Endothelial cell of hepatic sinusoid (primary cell): ENCODE results near the gene SLC35E1.

Experiments
- in situ Hi-C: cut with HindIII; loops from 2 replicates; pipeline ENCODE4 v1.10.0; 2017; ENCODE audit warnings: low sequenced_read_pairs

The SLC35E1 gene

DNA sequence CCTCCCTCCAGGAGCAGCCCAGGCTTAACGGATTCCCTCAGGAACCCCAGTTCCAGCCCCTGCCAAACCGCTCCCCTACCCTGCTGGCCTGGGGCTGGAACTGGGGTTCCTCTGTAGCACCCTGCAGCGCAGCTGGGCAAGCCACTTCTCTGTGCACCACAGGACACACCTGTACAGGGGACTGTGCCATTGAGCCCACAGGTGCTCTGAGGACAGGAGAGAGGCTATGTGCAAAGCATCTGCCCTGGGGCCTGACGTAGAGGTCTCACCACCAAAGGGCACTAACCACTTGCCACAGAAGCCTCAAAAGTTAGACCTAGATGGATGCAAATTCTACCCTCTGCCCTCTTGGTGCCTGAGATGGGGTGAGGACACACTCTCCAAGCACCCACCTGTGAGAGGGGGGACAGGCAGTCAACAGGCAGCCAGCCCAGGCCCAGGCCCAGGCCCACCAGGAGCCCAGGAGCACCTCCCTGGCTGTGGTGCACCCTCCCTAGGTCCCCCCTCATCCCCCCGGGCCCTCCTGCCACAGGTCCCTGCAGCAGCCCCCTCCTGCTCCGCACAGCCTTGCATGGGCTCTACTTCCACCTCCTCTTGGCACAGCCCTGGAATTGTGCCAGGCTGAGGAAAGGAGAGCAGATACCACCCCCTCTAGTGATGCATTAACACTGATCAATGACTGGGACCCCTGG is 27.6 kb upstream of the SLC35E1 start:
- in situ Hi-C loops, result no loop called here

DNA sequence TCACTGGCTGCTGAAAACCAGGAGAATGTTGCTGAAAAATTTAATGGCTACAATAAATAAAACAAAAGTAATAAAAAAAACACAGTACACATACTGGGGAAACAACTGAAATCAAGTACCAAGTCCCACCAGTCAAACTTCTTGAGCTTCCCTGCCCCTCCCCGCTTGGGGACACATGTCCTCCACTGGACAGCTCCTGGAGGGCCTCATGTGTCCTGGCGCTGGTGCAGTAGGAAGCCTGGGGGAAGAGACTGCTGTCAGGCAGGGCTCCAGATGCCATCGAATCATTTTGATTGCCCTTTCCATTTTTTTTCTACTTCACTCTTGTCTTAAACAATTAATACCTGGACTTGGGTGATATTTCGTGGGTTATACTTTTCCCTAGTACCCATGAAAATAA is 26.6 kb upstream of the SLC35E1 start:
- in situ Hi-C loops, result no loop called here

DNA sequence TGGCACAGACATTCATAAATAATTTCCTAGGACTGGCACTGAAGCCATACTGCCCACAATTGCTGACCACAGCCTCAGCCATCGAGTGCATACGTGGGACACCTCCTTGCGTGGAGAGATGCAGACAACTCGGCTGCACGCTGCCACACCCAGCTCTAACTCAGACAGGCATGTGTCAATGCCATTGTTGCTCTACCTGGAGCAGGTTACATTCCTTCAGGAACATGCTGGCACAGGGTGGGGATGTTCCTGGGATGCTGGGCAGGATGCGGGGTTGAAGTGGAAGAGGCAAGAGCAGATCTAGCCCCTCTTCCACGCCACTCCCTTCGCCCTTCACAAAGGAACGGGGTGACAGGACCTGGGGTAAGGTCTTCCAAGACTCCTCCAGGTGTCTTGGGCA is 24.2 kb upstream of the SLC35E1 start:
- in situ Hi-C loops, result no loop called here

DNA sequence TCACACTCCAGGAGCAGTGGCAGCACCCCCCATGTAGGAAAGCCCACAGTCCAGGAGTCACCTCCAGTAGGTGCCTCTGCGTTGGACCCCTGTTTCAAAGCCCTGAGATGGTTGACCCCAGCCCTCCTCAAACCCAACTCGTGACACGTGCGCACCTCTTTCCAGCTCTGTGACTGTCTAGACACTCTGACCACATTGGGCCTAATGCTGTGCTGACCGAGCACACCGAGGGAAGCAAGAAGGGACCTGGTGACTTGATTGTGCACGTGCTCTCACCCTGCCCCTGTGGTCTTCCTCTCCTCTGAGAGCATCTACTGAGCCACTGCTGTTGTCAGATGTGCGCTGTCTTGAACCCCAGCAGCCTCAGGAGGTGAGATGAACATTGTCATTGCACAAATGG is 22.9 kb upstream of the SLC35E1 start:
- in situ Hi-C loops, result no loop called here

DNA sequence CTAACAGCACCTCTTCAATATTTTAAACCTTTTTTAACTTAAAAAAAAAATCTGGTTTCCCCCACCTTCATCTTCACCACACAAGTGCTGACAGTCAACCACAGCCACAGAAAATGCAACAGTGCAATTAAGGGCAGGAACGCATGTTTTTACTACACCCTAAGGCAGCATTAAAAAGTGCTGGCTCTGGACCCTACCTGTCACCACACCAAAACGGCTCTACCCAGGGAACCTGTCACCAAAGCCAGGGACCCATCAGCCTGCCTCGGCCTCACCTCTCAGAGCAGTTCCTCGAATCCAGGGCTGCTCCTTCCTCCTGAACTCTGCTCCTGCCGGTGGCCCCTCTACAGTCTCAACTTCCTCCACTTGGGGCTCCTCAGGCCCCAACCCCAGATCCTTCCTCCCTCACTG is 22.5 kb upstream of the SLC35E1 start:
- in situ Hi-C loops, result loop anchor here (5.0 kb wide), 1 partner anchor 92 kb away; no protein-coding TSS in a partner anchor

DNA sequence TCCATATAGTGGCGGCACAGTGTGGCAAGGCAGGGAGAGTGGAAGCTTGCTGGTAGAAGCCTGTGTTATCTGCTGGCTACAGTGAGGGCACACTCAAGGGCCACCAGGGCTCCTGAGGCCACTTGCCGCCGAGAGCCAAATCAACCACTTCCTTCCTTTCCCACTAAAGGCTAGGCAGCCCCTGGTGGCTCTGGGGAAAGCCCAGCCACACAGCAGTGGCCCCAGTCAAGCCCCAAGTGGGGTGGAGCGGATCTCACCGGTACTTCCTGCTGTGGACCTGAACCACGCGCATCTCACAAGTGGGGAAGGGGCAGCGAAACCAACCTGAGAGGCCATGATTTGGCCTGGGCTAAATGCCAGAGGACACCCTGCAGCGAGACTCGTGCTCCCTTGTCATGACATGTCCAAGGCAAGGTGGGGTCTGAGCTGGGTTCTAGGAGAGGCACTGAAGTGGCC is 21.9 kb upstream of the SLC35E1 start:
- in situ Hi-C loops, result loop anchor here (5.0 kb wide), 1 partner anchor 92 kb away; no protein-coding TSS in a partner anchor

DNA sequence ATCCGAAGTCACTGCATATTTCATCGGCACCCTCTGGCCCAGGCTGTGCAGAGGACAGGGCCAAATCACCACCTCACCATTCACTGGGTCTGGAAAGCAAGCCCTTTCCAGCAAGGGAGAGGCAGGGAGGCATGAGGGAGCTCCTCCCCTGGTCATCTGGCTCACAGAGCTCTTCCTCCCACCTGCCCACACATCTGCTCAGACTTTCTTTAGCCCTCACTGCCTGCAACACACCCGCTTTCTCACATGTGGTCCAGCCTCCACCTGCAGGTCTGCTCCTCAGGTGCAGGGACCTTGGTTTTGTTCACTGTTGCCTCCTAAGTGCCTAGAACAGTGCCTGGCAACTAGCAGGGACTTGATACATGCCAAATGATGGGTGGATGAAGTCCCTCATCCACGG is 21.0 kb upstream of the SLC35E1 start:
- in situ Hi-C loops, result loop anchor here (5.0 kb wide), 1 partner anchor 91 kb away; no protein-coding TSS in a partner anchor

DNA sequence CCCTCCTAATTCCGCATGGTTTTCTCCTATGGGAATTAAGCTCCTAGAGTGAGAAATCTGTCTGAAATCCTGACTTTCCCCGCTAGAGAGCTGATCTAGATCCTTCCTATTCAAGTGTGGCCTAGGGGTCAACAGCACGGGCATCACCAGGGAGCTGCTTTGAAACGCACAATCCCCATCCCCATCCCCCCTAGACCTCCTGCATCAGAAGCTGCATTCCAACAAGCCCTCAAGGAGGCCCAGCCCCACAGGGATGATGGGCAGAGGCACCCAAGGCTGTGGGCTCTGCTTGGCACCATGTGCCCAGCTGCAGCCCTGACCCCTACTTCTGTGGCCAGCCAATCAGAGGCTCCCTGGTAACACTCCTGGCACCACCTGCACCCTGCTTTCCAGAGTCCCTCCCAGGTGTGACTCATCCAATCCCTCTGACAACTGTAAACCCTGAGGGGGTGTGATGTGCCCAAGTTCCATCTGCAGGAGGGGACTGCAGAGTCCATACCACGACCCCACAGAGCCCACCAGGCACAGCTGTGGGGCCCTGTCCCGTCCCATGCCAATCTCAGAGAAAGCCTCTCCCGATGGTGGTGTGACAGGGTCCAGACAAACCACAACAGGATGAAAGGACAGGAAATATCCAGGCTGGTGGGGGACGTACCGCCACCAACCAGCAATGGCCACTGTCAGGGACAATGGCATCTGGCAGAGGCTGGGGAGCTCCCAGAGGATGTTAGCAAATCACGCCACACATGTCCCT is 19.8 kb upstream of the SLC35E1 start:
- in situ Hi-C loops, result loop anchor here (5.0 kb wide), 1 partner anchor 90 kb away; no protein-coding TSS in a partner anchor

DNA sequence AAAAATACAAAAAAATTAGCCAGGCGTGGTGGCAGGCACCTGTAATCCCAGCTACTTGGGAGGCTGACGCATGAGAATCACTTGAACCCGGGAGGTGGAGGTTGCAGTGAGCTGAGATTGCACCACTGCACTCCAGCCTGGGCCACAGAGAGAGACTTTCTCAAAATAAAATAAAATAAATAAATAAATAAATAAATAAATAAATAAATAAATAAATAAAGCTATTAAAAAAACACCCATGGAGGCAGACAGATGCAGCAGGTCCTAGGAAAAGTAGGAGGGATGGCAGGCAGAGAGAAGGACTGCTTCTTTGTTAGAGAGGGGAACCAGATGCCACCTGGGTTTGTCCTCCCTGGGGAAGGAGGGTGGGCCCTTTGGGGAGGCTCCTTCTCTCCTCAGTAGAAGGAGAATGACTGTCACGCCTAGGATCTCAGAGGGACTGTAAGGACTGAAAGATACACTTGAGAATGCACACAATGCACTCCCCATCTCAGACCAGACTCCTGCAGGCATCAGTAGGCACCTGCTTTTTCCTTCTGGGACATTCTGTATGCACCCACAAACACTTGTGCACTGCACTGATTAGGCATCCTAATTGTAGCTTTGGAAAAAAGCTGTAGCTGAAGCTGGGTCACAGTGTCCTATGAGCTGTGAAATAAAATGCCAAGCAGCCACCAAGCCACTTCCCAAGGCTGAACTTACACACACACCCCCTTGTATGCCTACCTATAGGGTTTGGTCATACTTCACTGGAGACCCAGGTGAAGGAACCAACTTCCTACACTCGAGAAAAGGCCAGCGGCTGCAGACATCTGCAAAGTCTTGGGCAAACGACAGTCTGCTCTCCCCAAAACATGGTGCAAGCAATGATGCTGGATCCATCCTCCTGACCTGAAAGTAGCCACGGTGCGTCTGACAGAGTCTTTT is 18.9 kb upstream of the SLC35E1 start:
- in situ Hi-C loops, result loop anchor here (5.0 kb wide), 1 partner anchor 89 kb away; no protein-coding TSS in a partner anchor

DNA sequence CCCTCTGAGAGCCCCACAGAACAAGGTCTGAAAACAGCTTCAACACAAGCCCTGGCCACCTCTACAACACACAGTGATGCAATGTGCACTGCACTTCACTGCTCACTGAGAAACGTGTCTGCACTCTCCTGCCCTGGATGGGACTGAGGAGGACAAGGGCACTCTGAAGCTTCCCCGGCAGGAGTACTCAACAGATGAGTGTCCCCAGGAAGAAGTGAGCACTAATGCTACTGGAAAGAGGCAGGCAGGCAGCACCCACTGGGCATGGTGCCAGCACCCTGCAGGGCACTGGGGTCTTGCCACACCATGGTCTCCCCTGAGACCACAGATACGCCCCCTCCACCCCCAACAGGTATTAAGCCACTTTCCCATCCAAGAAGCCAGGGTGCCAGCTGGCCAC is 17.7 kb upstream of the SLC35E1 start:
- in situ Hi-C loops, result loop anchor here (5.0 kb wide), 1 partner anchor 88 kb away; no protein-coding TSS in a partner anchor

DNA sequence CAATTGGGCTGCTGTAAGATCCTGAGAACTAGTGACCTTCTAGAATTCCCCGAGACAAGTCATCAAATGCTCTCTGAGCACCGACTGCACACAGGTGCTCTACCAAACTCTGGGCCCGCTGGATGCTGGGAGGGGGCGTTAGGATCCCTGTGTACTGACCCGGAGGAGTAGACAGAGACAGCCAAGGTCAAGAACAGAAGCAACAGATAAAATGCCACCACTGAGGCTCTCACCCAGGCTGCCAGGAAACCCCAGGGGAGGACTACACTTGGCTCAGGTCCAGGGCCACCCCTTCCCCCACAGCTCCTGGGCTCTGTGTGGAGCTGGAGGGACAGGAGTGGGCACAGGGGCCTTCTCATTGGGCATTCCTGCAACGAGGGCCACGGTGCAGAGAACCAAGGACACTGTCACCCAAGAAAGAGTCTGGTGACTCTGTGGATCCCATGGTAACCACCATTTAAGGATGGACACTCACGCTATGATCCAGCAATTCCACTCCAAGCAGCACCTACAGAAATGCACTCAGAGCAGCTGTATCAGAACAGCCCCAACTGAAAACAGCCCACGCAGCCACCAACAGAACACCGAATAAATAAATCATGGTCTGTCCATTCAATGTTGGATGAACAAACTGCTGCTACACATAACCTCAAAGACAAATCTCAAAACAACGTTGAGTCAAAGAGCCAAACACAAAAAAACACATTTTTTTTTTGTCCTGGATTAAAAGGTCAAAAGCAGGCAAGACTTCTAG is 16.8 kb upstream of the SLC35E1 start:
- in situ Hi-C loops, result no loop called here

DNA sequence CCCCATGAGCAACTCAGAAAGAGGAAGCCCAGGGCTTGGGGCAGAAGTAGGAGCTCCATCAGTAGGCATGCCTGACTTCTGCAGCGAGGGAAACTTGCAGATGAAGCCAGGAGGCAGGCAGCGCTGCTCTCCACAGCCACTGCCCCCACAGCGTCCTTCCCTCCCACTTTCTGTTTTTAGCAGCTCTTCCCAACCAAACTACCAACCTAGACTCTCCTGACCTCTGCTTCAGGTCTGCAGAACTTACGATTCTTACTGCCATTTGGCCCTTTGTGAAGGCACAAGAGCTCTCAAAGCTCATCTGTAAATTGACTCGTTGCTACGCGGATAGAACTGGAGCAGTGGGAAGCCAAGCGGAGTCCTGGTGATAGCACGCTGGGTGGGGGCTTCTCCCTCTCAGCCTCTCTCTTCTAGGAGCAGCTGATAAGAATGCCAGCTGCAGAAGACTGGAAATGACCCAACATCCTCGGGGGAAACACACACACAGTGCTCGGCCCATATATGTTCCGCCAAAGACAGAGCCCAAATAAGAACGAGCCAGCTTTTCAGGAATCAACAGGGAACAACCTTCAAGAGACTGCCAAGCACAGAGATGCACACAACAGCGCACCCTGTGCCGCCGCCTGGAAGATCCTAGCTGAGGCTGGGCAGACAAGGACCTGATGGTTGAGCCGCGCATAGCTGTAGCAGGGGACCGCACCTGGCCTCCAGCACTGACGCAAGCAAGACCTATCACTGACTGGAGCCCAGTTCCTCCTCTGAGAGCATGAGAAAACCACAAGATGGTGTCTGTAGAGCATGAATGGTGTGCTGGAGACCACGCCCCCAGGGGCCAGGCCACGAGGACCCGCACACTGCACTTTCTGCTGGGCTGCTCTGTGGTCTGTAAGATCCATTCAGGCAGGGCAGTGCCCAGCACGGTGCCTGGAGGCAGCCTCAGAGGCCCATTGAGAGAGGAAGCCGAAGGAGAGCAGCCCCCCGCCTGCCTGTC is 15.9 kb upstream of the SLC35E1 start:
- in situ Hi-C loops, result no loop called here

DNA sequence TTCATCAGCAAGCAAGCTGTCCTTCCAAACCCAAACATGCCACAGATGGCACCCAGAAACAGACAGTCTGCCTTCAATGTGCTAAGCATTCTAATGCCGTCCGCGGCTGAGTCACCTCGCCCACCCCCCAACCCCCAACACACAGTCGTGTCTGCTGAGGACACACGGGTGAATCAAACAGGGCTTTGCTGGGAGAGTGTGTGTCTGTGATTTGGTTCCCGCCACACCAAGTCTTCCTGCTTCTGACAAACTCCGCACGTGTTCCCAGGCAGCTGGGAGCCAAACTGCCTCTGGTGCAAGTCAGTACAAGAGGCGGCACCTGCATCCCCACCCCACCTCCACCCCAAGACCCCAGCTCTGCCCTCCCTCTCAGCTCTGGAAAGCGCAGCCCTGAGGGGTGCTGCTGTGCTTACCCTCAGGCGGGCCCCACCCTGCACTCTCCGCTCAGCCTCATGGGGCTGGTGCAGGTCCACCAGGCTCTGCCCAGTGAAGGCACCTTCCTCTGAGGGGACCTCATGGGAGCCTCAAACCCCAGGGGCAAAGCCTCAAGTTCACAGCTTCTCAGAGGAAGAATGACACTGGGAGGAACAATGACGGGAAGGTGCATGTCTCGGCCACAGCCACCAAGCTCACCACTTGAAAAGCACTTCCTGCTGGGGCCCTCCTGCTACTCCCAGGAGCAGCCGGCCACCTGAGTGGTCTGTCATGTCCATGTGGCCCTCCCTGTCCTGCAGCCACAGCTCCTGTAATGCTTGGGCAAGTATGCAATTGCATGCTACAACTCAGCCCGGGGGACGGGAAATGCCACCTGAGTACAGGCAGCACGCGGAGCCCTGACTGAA is 15.0 kb upstream of the SLC35E1 start:
- in situ Hi-C loops, result no loop called here

DNA sequence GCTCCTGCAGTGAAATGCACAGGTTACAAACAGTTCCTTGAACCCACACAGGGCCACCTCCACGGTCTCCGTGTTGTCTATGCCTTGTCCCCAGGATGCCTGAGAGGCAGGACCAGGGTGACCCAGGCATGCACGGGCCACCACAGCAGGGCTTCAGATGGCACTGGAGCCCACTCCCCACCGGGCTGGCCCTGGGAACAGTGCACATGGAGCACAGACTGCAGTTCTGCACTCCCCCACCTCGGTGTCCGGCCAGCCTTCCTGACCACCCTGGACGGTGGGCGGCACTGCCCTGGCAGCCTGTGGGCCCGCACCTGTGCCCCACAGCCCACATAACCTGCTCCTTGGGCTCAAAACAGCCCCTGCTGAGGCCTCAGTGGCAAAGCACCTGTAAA is 14.3 kb upstream of the SLC35E1 start:
- in situ Hi-C loops, result no loop called here

DNA sequence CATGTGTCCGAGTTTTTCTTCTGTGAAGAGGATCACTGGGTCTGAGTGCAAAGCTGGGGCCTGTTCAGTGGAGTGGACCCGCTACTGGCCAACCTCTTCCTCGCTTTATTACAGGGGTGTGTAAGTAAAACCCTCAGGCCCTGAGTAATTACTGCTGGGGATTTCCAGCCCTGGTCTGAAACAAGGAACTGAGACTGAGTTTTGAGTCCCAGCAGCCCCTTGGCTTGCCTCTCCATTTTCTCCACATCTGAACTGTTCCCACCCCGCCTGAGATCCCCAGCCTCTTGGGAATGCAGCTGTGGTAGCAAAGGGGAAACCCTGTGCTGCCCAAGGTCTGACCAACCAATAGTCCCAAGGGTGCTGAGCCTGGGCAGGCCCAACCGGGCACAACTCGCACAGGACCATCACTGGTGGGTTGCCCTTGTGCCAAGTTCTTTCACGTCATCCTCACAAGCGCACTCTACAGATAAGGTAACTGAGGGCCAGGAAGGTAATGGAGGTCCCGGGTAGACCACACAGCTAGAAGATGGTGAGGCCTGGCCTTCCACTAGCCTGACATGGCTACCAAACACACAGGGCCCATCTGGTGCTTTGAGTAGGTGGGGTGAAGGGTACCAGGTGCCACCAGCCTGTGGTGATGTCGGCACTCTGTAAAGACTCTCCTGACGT is 13.7 kb upstream of the SLC35E1 start:
- in situ Hi-C loops, result no loop called here

DNA sequence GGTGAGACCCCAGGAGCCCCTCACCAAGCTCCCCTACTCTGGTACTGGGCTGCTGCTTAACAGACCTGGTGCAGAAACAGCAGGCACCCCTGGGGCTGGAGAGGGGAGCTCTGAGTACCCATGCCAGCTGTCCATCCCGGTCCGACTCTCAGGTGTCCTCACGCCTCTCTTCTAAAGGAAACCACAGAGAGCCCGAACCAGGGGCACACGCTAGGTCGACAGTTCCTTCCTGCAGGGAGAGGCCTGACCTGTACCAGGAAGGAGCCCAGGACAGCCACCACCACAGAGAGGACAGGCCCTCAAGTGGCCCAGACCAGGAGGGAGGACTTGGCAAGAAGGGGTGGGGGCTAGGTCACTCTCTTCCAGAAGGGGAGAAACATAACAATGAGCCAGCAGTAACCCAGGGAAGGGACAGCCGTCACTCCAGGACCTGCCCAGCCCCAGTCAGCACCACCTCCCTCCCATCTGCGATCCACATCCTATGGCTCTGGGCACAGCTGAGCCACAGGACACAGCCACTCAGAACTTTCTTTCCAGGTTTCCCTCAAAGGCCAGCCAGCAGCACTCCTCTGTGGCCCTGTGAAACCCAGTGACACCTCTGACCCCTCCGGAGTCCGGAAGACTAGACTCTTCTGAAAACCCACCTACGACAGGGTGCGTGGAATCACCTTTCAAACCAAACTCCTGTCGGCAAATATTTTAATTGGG is 13.0 kb upstream of the SLC35E1 start:
- in situ Hi-C loops, result no loop called here
